OCI-M1 (cell line): ENCODE data around the gene CRNKL1.

ENCODE experiments used
- DNase-seq: peaks from one replicate; lab custom pipeline; 2025; lab: John Stamatoyannopoulos, UW

The CRNKL1 gene

GRCh38 chr20:20052074-20052970 is at the start of gene CRNKL1, which contains the start of gene CFAP61:
Gene CRNKL1, minus strand, starts transcription at chr20:20052466. Its CDS starts 124 bp downstream, at chr20:20052342.
Gene CFAP61, plus strand, starts transcription at chr20:20052532. Its CDS starts 4,122 bp downstream, at chr20:20056654.
- peak; percentile 97 for DNase-seq

- DNase-seq, result no peak
Measured at GRCh38 chr20:20100881-20101280, 48.6 kb upstream of the CRNKL1 start.

GRCh38 chr20:20096421-20096820 is 44.2 kb upstream of the CRNKL1 start:
- no peak for DNase-seq

- no peak for DNase-seq
Measured at GRCh38 chr20:20095114-20095872, 43.0 kb upstream of the CRNKL1 start.

- no peak for DNase-seq
Measured at GRCh38 chr20:20094410-20094809, 42.1 kb upstream of the CRNKL1 start.

- DNase-seq, result no peak
Measured at GRCh38 chr20:20092827-20093226, 40.6 kb upstream of the CRNKL1 start.

- DNase-seq, result no peak
Measured at GRCh38 chr20:20089939-20090338, 37.7 kb upstream of the CRNKL1 start.

- DNase-seq, result no peak
Measured at GRCh38 chr20:20089018-20089417, 36.8 kb upstream of the CRNKL1 start.

GRCh38 chr20:20085812-20086211 is 33.5 kb upstream of the CRNKL1 start:
- no peak for DNase-seq

GRCh38 chr20:20085071-20085470 is 32.8 kb upstream of the CRNKL1 start:
- peak; percentile 26 for DNase-seq

- DNase-seq, result no peak
Measured at GRCh38 chr20:20084296-20084752, 32.1 kb upstream of the CRNKL1 start.

- DNase-seq, result peak; percentile 63
Measured at GRCh38 chr20:20083807-20084206, 31.5 kb upstream of the CRNKL1 start.

- no peak for DNase-seq
Measured at GRCh38 chr20:20079102-20079784, 27.0 kb upstream of the CRNKL1 start.

GRCh38 chr20:20078041-20078440 is 25.8 kb upstream of the CRNKL1 start:
- DNase-seq, result no peak

GRCh38 chr20:20076297-20077065 is 24.2 kb upstream of the CRNKL1 start:
- DNase-seq, result no peak

- no peak for DNase-seq
Measured at GRCh38 chr20:20075032-20075431, 22.8 kb upstream of the CRNKL1 start.

- no peak for DNase-seq
Measured at GRCh38 chr20:20073801-20074371, 21.6 kb upstream of the CRNKL1 start.

GRCh38 chr20:20070871-20071726 is 18.8 kb upstream of the CRNKL1 start:
- DNase-seq, result peak; percentile 12

GRCh38 chr20:20065361-20065760 is 13.1 kb upstream of the CRNKL1 start:
- DNase-seq, result no peak
